IMR-90 (cell line): ENCODE measurements around the gene XAB2. TPM values are rescaled to one million over a fixed set of nuclear protein-coding genes. Genes with fewer than 3 reads are reported as not detected.

Experiments
- ATAC-seq: fragments of 200-7000 bp; cut with Tn5 transposase; 2 replicates; pipeline ENCODE4 v1.9.1; 2020; ENCODE audit warnings: low read depth, mild to moderate bottlenecking, moderate library complexity
- BruUV-seq: library from RNA; stranded (reverse); fragments of 400-500 nt; replicated peaks from 2 replicates; lab custom pipeline; 2021; lab: Mats Ljungman, UMichigan
- CTCF ChIA-PET: fragments of 300-600 bp; formaldehyde crosslinking; extraction: SDS; loops from one replicate; lab custom pipeline; 2021; ENCODE audit warnings: antibody characterized with exemption; lab: Yijun Ruan, JAX
- POLR2A ChIA-PET: fragments of 300-600 bp; sonication (Branson Sonifier 250); formaldehyde crosslinking; loops from one replicate; lab custom pipeline; 2022; ENCODE audit warnings: antibody characterized with exemption; ENCODE audit not compliant: unreplicated experiment; lab: Charles Lee
- DNase-seq: peaks from one replicate; pipeline ENCODE4 v3.0.0; 2013
- H2AFZ ChIP-seq: replicated peaks from 2 replicates; pipeline ENCODE3; 2013; ENCODE audit warnings: low read length, mild to moderate bottlenecking; ENCODE audit not compliant: poor library complexity
- H2AK5ac ChIP-seq: 2 replicates; pipeline ENCODE4 v1.6.1; 2013; ENCODE audit warnings: low read depth, low read length, inconsistent platforms
- H2AK9ac ChIP-seq: replicated peaks from 2 replicates; pipeline ENCODE3; 2013; ENCODE audit warnings: mild to moderate bottlenecking, low read depth, low read length, moderate library complexity; ENCODE audit not compliant: poor library complexity
- H2BK120ac ChIP-seq: 2 replicates; pipeline ENCODE4 v1.6.1; 2013; ENCODE audit warnings: low read depth, low read length, inconsistent platforms
- H2BK15ac ChIP-seq: 3 replicates; pipeline ENCODE4 v1.6.1; 2013; ENCODE audit warnings: low read depth, low read length, inconsistent platforms
- H2BK20ac ChIP-seq: 2 replicates; pipeline ENCODE4 v1.6.1; 2013; ENCODE audit warnings: low read depth, mild to moderate bottlenecking, inconsistent platforms, low read length, moderate library complexity
- H2BK5ac ChIP-seq: 2 replicates; pipeline ENCODE4 v1.6.1; 2013; ENCODE audit warnings: mild to moderate bottlenecking, low read depth, low read length, inconsistent platforms; ENCODE audit not compliant: poor library complexity, severe bottlenecking
- H3K14ac ChIP-seq: replicated peaks from 2 replicates; pipeline ENCODE4 v1.6.1; 2013; ENCODE audit warnings: low read depth, low read length, inconsistent platforms
- H3K18ac ChIP-seq: 2 replicates; pipeline ENCODE4 v1.6.1; 2013; ENCODE audit warnings: low read depth, low read length, control low read depth
- H3K23ac ChIP-seq: 2 replicates; pipeline ENCODE4 v1.6.1; 2013; ENCODE audit warnings: low read depth, low read length, inconsistent platforms
- H3K27ac ChIP-seq: 2 replicates; pipeline ENCODE4 v1.5.1; 2013; ENCODE audit warnings: mild to moderate bottlenecking, control low read depth, low read length; ENCODE audit not compliant: insufficient read depth
- H3K27me3 ChIP-seq: 2 replicates; pipeline ENCODE4 v1.6.1; 2013; ENCODE audit warnings: low read length; ENCODE audit not compliant: control insufficient read depth, insufficient read depth
- H3K36me3 ChIP-seq: 2 replicates; pipeline ENCODE4 v1.6.1; 2013; ENCODE audit warnings: low read length, mixed read lengths; ENCODE audit not compliant: control insufficient read depth, insufficient read depth
- H3K4ac ChIP-seq: 2 replicates; pipeline ENCODE4 v1.6.1; 2013; ENCODE audit warnings: low read depth, low read length, inconsistent platforms
- H3K4me1 ChIP-seq: 2 replicates; pipeline ENCODE4 v1.6.1; 2013; ENCODE audit warnings: low read length, mixed read lengths; ENCODE audit not compliant: control insufficient read depth, insufficient read depth
- H3K4me2 ChIP-seq: 2 replicates; pipeline ENCODE4 v1.6.1; 2013; ENCODE audit warnings: low read depth, mild to moderate bottlenecking, control low read depth, low read length, moderate library complexity
- H3K4me3 ChIP-seq: 2 replicates; pipeline ENCODE4 v1.5.1; 2013; ENCODE audit warnings: low read depth, mild to moderate bottlenecking, control low read depth, low read length, moderate library complexity; ENCODE audit not compliant: insufficient read depth
- H3K56ac ChIP-seq: 2 replicates; pipeline ENCODE4 v1.6.1; 2013; ENCODE audit warnings: low read length, inconsistent platforms; ENCODE audit not compliant: insufficient read depth; ENCODE audit errors: extremely low read depth
- H3K79me1 ChIP-seq, 2 experiments: 2 replicates each; pipeline ENCODE4 v1.6.1; 2013; ENCODE audit warnings: low read length in 2 of 2, inconsistent platforms in 1 of 2, low read depth in 1 of 2
- H3K9ac ChIP-seq: 2 replicates; pipeline ENCODE4 v1.6.1; 2013; ENCODE audit warnings: low read depth, low read length, control low read depth
- H3K9me1 ChIP-seq: 2 replicates; pipeline ENCODE4 v1.6.1; 2013; ENCODE audit warnings: low read length, inconsistent platforms; ENCODE audit not compliant: insufficient read depth
- H3K9me3 ChIP-seq: 2 replicates; pipeline ENCODE4 v1.6.1; 2013; ENCODE audit warnings: low read length; ENCODE audit not compliant: control insufficient read depth, insufficient read depth
- H4K20me1 ChIP-seq: 2 replicates; pipeline ENCODE4 v1.6.1; 2013; ENCODE audit warnings: low read length, inconsistent platforms; ENCODE audit not compliant: insufficient read depth
- H4K5ac ChIP-seq: 2 replicates; pipeline ENCODE4 v1.6.1; 2013; ENCODE audit warnings: mild to moderate bottlenecking, low read depth, low read length, control low read depth
- H4K8ac ChIP-seq, 2 experiments: 2 replicates each; pipeline ENCODE4 v1.6.1; 2013; ENCODE audit warnings: low read depth in 2 of 2, low read length in 2 of 2, control low read depth in 1 of 2, inconsistent platforms in 1 of 2
- H4K91ac ChIP-seq: 2 replicates; pipeline ENCODE4 v1.6.1; 2013; ENCODE audit warnings: low read depth, low read length, inconsistent platforms; ENCODE audit not compliant: insufficient read depth
- CEBPB ChIP-seq: IDR thresholded peaks from 2 replicates; pipeline ENCODE4 v1.6.1; 2012; ENCODE audit warnings: low read depth, low read length, improper control_type of control experiment
- CTCF ChIP-seq: conservative IDR thresholded peaks from 2 replicates; pipeline ENCODE4 v1.5.1; 2012; ENCODE audit warnings: mild to moderate bottlenecking, low read depth, low read length, improper control_type of control experiment
- ELK1 ChIP-seq: fragments of 150-350 bp; IDR thresholded peaks from 2 replicates; pipeline ENCODE4 v1.6.1; 2016; ENCODE audit warnings: low read depth, mild to moderate bottlenecking, low read length, moderate library complexity, borderline replicate concordance
- MAFK ChIP-seq: IDR thresholded peaks from 2 replicates; pipeline ENCODE4 v1.6.1; 2012; ENCODE audit warnings: low read depth, low read length, improper control_type of control experiment
- MAZ ChIP-seq: IDR thresholded peaks from 2 replicates; pipeline ENCODE4 v1.6.1; 2012; ENCODE audit warnings: low read depth, mild to moderate bottlenecking, low read length, improper control_type of control experiment, moderate library complexity, borderline replicate concordance
- NFE2L2 ChIP-seq: fragments of 150-350 bp; IDR thresholded peaks from 2 replicates; pipeline ENCODE4 v1.6.1; 2016; ENCODE audit warnings: low read depth, mild to moderate bottlenecking, low read length
- POLR2A ChIP-seq: IDR thresholded peaks from 2 replicates; pipeline ENCODE4 v1.6.1; 2012; ENCODE audit warnings: mild to moderate bottlenecking, low read depth, low read length
- RAD21 ChIP-seq: IDR thresholded peaks from 2 replicates; pipeline ENCODE4 v1.6.1; 2012; ENCODE audit warnings: low read length, improper control_type of control experiment
- RCOR1 ChIP-seq: IDR thresholded peaks from 2 replicates; pipeline ENCODE4 v1.6.1; 2012; ENCODE audit warnings: mild to moderate bottlenecking, low read length, improper control_type of control experiment; ENCODE audit not compliant: insufficient replicate concordance
- RFX5 ChIP-seq: IDR thresholded peaks from 2 replicates; pipeline ENCODE4 v1.8.0; 2012; ENCODE audit warnings: low read depth, mild to moderate bottlenecking, low read length, moderate library complexity
- SMC3 ChIP-seq: fragments of 150-350 bp; IDR thresholded peaks from 2 replicates; pipeline ENCODE4 v1.6.1; 2016; ENCODE audit warnings: low read depth, mild to moderate bottlenecking, antibody characterized with exemption, low read length, moderate library complexity
- WGBS, 2 experiments: methylation state at CpG; one replicate each; pipeline versions ENCODE4 v1.1.5 to v1.1.7; 2013; ENCODE audit warnings: missing lambda C conversion rate in 2 of 2; ENCODE audit not compliant: insufficient read length in 1 of 2; ENCODE audit errors: extremely low coverage in 2 of 2; 5-methylcytosine and 5-hydroxymethylcytosine counted together
- dilution Hi-C: fragments of 300-500 bp; cut with HindIII; formaldehyde crosslinking; loops from one replicate; pipeline ENCODE4 v1.14.3; 2018; ENCODE audit warnings: low sequenced_read_pairs; ENCODE audit not compliant: unreplicated experiment
- in situ Hi-C: fragments of 300-500 bp; cut with MboI; formaldehyde crosslinking; loops from 3 replicates; pipeline ENCODE4 v1.14.3; 2019; ENCODE audit warnings: low sequenced_read_pairs, inconsistent platforms, mixed read lengths
- intact Hi-C: fragments of 100-400 bp; cut with micrococcal nuclease; formaldehyde crosslinking; loops from 2 replicates; pipeline ENCODE4 v1.10.0; 2022
- polyA plus RNA-seq, 3 experiments: library from polyadenylated mRNA; depleted of rRNA; stranded (reverse); fragments of >200 nt; gene quantifications; 2 replicates each; pipeline ENCODE4 v1.2.3, GENCODE V29; 2012; ENCODE audit warnings: low replicate concordance in 1 of 3
- total RNA-seq: library from RNA; depleted of rRNA; stranded (reverse); fragments of >200 nt; gene quantifications from 2 replicates; pipeline ENCODE4 v1.2.3, GENCODE V29; 2012

The XAB2 gene
- total and polyA plus RNA-seq, 2 of the 4 experiments (the other 2 are of a cell fraction): 29.9 to 34.4 TPM

DNA sequence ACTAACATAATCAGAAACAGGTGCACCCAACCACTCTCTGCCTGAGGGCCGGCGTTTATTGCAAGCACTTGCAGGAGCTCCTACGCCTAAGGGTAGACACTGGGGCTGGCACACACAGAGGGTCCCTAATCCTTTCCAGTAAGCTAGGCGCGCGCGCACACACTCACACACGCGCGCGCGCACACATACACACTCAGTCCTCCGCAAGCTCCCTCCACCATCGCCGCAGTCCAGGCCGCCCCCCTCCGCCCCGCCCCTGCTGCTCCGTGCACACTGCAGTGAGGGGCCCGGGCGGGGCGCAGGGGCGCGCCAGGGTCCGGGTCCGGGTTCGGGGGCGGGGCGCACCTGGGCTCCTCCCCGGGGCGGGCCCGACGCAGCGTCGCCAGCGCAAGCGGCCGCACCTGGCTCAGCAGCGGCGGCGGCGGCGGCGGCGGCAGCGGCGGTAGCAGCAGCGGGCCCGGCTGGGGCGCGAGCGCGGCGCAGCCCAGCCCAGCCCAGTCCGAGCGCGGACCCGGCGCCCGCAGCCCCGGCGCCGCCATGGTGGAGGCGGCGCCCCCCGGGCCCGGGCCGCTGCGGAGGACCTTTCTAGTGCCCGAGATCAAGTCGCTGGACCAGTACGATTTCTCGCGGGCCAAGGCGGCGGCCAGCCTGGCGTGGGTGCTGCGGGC is 33.7 kb downstream of the XAB2 start, which contains the start of gene CAMSAP3:
Gene CAMSAP3 (plus strand): TSS at position 398 of the 668 bp plus-strand sequence. CDS start 140 bp downstream, at position 538.
- peak; percentile 62 for ATAC-seq
- in situ Hi-C loops: no loop called here
- peak within 1 kb of the TSS; percentile 55 for H2AK9ac ChIP-seq

More for the DNA sequence above, 33.7 kb downstream of the XAB2 start, which contains the start of gene CAMSAP3:
- Histone ChIP-seq H3K9me1 (no peaks in the 10 kb centered on the region), H3K36me3 (no peaks in the 10 kb centered on the region), H4K20me1 (no peaks in the 10 kb centered on the region), H3K4me3 (peak within 1 kb of the TSS; percentile 18; the same call in 1 of the 2 replicates), H3K27me3 (peaks cover 39% of the 10 kb centered on the region), H3K9me3 (no peaks in the 10 kb centered on the region), H3K14ac (no peak within 1 kb of the TSS), H3K4ac (no peak within 1 kb of the TSS), H3K4me2 (peak within 1 kb of the TSS; percentile 24; the same call in 1 of the 2 replicates), H3K9ac (no peak within 1 kb of the TSS), H2BK20ac (no peak within 1 kb of the TSS), H2BK15ac (no peak within 1 kb of the TSS), H3K27ac (no peak within 1 kb of the TSS), H3K23ac (no peak within 1 kb of the TSS), H3K56ac (no peak within 1 kb of the TSS), H4K5ac (no peak within 1 kb of the TSS), H2AK5ac (no peak within 1 kb of the TSS), H4K8ac (no peak within 1 kb of the TSS), H4K91ac (no peak within 1 kb of the TSS), H2BK5ac (no peak within 1 kb of the TSS), H3K18ac (no peak within 1 kb of the TSS), H3K79me1 (no peaks in the 10 kb centered on the region), H2AFZ (no peak within 1 kb of the TSS), H2BK120ac (no peak within 1 kb of the TSS), H3K4me1 (no peaks in the 10 kb centered on the region)
- dilution Hi-C loops: no loop called here
- intact Hi-C loops: no loop called here
- no TSS peak for BruUV-seq
- no peak for DNase-seq
- POLR2A ChIA-PET: no interaction called here
- 10% methylated on average over 6 of the region's 78 CpGs; no CpG with 5 or more reads in 1 of the 2 experiments for WGBS, 2 experiments
- TF ChIP-seq MAFK (no peak), ELK1 (no peak), POLR2A (no peak), CTCF (no peak), MAZ (no peak), RAD21 (no peak), NFE2L2 (no peak), SMC3 (no peak), RCOR1 (no peak), RFX5 (no peak), CEBPB (no peak)
- CTCF ChIA-PET: no interaction called here
